GM19025 (cell line): ENCODE measurements around the gene PEAK1.
"Not testable (repeated sequence)": the region's sequence is repeated elsewhere in the genome, so short reads cannot be mapped to it uniquely, and the experiment has no call there.

Experiments
- ATAC-seq: cut with Tn5 transposase; IDR thresholded peaks from one replicate; pipeline ENCODE4 v1.9.1; 2021; ENCODE audit warnings: mild to moderate bottlenecking, low read depth, moderate library complexity; ENCODE audit not compliant: unreplicated experiment

PEAK1 gene

GRCh38 chr15:77312523-77312922, 107.4 kb downstream of the PEAK1 start:
- no peak for ATAC-seq

- ATAC-seq, result no peak
Observed at GRCh38 chr15:77311618-77312398, 108.1 kb downstream of the PEAK1 start.

GRCh38 chr15:77311020-77311419, 108.9 kb downstream of the PEAK1 start:
- no peak for ATAC-seq

- no peak for ATAC-seq
Observed at GRCh38 chr15:77309392-77309791, 110.5 kb downstream of the PEAK1 start.

GRCh38 chr15:77305953-77306352, 114.0 kb downstream of the PEAK1 start:
- no peak for ATAC-seq

- no peak for ATAC-seq
Observed at GRCh38 chr15:77296773-77297337, 123.0 kb downstream of the PEAK1 start.

- no peak for ATAC-seq
Observed at GRCh38 chr15:77295446-77295845, 124.5 kb downstream of the PEAK1 start.

GRCh38 chr15:77292969-77293558, 126.8 kb downstream of the PEAK1 start:
- no peak for ATAC-seq

- ATAC-seq, result no peak
Observed at GRCh38 chr15:77291107-77291506, 128.8 kb downstream of the PEAK1 start.

GRCh38 chr15:77287385-77287784, 132.5 kb downstream of the PEAK1 start:
- no peak for ATAC-seq

- ATAC-seq, result no peak
Observed at GRCh38 chr15:77285057-77285997, 134.6 kb downstream of the PEAK1 start.

GRCh38 chr15:77282333-77282732, 137.6 kb downstream of the PEAK1 start:
- no peak for ATAC-seq

- ATAC-seq, result no peak
Observed at GRCh38 chr15:77276943-77277342, 143.0 kb downstream of the PEAK1 start.

GRCh38 chr15:77276096-77276495, 143.8 kb downstream of the PEAK1 start:
- ATAC-seq, result no peak

- not testable (repeated sequence) for ATAC-seq
Observed at GRCh38 chr15:77273136-77273535, 146.8 kb downstream of the PEAK1 start.

- no peak for ATAC-seq
Observed at GRCh38 chr15:77266708-77267386, 153.1 kb downstream of the PEAK1 start.

GRCh38 chr15:77255385-77255784, 164.5 kb downstream of the PEAK1 start:
- no peak for ATAC-seq

- no peak for ATAC-seq
Observed at GRCh38 chr15:77251662-77252061, 168.2 kb downstream of the PEAK1 start.

GRCh38 chr15:77247116-77247515, 172.8 kb downstream of the PEAK1 start:
- no peak for ATAC-seq

GRCh38 chr15:77243716-77244401, 176.0 kb downstream of the PEAK1 start:
- no peak for ATAC-seq
